ENCODE measurements around the gene PWWP2B. TPM values are rescaled to one million over a fixed set of nuclear protein-coding genes. Genes with fewer than 3 reads are reported as not detected.
"Not testable (repeated sequence)": the region's sequence is repeated elsewhere in the genome, so short reads cannot be mapped to it uniquely, and the experiment has no call there.

The PWWP2B gene
- total and polyA plus RNA-seq, 2 experiments from 2014 or later = 2.3 to 12.8 TPM

- H3K27me3 ChIP-seq (ENCODE audit: insufficient read depth); H3F3A ChIP-seq (replicated peaks; ENCODE audit: low read depth); H3K9me2 ChIP-seq (ENCODE audit: insufficient read depth); H3K4me2 ChIP-seq; H3K36me3 ChIP-seq (ENCODE audit: insufficient read depth); H3K4me1 ChIP-seq (ENCODE audit: insufficient read depth); H3K79me2 ChIP-seq (replicated peaks; ENCODE audit: insufficient read depth); H3K4me3 ChIP-seq; H3K9me3 Mint-ChIP-seq; H3K27ac Mint-ChIP-seq; H3K4me1 Mint-ChIP-seq; H3K36me3 Mint-ChIP-seq (ENCODE audit: low read depth); H4K20me1 ChIP-seq (replicated peaks; ENCODE audit: insufficient read depth); H2AFZ ChIP-seq; H3K27ac ChIP-seq (ENCODE audit: low read depth): not testable (repeated sequence)
- Mint-ChIP-seq H3K27me3 (ENCODE audit: insufficient read depth, low read depth, poor library complexity) (peaks cover 13% of the 10 kb centered on the region), H3K4me3 (peak overlapping the region; percentile 28; the same call in 1 of the 3 replicates)
- DNase-seq (ENCODE audit: low spot score) (peak; percentile 86), ATAC-seq (peak; percentile 88)
- peak; percentile 56 to 85 for TF ChIP-seq CTCF (conservative IDR thresholded peaks at IDR 0.05; ENCODE audit: low read depth in 2 of 2)
Measured at GRCh38 chr10:132352462-132353308, 44.3 kb upstream of the PWWP2B start.

DNA sequence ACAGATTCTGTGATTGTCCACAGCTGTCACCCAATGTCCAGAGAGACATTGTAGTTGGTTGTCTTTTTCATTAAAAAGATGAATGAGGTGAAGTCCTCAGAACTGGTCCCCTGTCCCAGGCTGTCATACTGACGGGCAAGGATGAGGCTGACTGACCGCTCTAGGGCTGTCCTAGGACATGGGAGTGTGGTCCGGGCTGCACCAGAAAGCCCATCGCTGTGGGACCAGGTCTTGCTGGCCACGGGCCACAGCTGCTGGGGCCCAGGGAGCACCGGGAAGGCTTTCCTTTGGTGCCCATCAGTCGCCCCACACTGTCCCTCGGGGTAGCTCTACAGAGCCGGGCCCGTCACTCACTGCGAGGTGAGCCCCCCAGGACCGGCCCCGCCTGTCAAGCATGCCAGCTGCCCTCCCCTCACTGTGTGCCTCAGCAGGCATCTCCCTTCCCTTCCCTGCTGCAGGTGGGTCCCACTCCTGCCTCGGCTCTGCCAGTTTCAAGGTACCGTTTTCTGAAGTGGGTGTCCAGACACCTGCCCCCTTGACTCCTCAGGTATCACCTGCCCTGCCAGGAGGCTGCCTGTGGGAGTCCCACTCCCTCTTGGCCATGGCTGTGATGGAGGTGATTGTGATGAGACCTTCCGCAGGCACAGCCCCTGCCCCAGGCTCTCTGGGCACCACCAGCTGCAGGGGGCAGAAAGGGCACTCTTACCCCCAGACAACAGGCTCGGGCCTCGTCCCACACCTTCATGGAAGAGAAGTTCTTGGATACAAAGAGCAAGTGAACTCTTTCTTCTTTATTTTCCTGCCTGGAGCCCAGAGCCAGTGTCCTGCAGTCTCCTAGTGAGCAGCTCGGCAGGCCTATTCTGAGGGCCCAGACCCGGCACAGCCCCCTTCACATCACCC lies 43.3 kb upstream of the PWWP2B start:
- Histone ChIP-seq H4K20me1 (replicated peaks; ENCODE audit: insufficient read depth) (no peaks in the 10 kb centered on the region), H3F3A (replicated peaks; ENCODE audit: low read depth) (no peaks in the 10 kb centered on the region), H3K79me2 (replicated peaks; ENCODE audit: insufficient read depth) (no peaks in the 10 kb centered on the region), H3K9me2 (ENCODE audit: insufficient read depth) (no peaks in the 10 kb centered on the region), H3K4me1 (ENCODE audit: insufficient read depth) (no peaks in the 10 kb centered on the region), H3K27me3 (ENCODE audit: insufficient read depth) (no peaks in the 10 kb centered on the region), H3K4me3 (no peak overlapping the region), H2AFZ (no peak overlapping the region), H3K4me2 (no peak overlapping the region), H3K36me3 (ENCODE audit: insufficient read depth) (no peaks in the 10 kb centered on the region), H3K27ac (ENCODE audit: low read depth) (no peak overlapping the region)
- no peak overlapping the region for H3K27ac Mint-ChIP-seq
- TF ChIP-seq, protein P1, sequence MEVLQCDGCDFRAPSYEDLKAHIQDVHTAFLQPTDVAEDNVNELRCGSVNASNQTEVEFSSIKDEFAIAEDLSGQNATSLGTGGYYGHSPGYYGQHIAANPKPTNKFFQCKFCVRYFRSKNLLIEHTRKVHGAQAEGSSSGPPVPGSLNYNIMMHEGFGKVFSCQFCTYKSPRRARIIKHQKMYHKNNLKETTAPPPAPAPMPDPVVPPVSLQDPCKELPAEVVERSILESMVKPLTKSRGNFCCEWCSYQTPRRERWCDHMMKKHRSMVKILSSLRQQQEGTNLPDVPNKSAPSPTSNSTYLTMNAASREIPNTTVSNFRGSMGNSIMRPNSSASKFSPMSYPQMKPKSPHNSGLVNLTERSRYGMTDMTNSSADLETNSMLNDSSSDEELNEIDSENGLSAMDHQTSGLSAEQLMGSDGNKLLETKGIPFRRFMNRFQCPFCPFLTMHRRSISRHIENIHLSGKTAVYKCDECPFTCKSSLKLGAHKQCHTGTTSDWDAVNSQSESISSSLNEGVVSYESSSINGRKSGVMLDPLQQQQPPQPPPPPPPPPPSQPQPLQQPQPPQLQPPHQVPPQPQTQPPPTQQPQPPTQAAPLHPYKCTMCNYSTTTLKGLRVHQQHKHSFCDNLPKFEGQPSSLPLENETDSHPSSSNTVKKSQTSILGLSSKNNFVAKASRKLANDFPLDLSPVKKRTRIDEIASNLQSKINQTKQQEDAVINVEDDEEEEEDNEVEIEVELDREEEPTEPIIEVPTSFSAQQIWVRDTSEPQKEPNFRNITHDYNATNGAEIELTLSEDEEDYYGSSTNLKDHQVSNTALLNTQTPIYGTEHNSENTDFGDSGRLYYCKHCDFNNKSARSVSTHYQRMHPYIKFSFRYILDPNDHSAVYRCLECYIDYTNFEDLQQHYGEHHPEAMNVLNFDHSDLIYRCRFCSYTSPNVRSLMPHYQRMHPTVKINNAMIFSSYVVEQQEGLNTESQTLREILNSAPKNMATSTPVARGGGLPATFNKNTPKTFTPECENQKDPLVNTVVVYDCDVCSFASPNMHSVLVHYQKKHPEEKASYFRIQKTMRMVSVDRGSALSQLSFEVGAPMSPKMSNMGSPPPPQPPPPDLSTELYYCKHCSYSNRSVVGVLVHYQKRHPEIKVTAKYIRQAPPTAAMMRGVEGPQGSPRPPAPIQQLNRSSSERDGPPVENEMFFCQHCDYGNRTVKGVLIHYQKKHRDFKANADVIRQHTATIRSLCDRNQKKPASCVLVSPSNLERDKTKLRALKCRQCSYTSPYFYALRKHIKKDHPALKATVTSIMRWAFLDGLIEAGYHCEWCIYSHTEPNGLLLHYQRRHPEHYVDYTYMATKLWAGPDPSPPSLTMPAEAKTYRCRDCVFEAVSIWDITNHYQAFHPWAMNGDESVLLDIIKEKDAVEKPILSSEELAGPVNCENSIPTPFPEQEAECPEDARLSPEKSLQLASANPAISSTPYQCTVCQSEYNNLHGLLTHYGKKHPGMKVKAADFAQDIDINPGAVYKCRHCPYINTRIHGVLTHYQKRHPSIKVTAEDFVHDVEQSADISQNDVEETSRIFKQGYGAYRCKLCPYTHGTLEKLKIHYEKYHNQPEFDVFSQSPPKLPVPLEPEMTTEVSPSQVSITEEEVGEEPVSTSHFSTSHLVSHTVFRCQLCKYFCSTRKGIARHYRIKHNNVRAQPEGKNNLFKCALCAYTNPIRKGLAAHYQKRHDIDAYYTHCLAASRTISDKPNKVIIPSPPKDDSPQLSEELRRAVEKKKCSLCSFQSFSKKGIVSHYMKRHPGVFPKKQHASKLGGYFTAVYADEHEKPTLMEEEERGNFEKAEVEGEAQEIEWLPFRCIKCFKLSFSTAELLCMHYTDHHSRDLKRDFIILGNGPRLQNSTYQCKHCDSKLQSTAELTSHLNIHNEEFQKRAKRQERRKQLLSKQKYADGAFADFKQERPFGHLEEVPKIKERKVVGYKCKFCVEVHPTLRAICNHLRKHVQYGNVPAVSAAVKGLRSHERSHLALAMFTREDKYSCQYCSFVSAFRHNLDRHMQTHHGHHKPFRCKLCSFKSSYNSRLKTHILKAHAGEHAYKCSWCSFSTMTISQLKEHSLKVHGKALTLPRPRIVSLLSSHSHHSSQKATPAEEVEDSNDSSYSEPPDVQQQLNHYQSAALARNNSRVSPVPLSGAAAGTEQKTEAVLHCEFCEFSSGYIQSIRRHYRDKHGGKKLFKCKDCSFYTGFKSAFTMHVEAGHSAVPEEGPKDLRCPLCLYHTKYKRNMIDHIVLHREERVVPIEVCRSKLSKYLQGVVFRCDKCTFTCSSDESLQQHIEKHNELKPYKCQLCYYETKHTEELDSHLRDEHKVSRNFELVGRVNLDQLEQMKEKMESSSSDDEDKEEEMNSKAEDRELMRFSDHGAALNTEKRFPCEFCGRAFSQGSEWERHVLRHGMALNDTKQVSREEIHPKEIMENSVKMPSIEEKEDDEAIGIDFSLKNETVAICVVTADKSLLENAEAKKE (CRISPR knock-in tag; IDR thresholded peaks at IDR 0.05) = no peak
- TF ChIP-seq STAT1 (IDR thresholded peaks at IDR 0.05; ENCODE audit: unreplicated experiment) (no peak), EZH2phosphoT487 (IDR thresholded peaks at IDR 0.05; ENCODE audit: unreplicated experiment) (no peak), ZNF114 (CRISPR knock-in tag; IDR thresholded peaks at IDR 0.05) (no peak)
- TF ChIP-seq, protein P2, sequence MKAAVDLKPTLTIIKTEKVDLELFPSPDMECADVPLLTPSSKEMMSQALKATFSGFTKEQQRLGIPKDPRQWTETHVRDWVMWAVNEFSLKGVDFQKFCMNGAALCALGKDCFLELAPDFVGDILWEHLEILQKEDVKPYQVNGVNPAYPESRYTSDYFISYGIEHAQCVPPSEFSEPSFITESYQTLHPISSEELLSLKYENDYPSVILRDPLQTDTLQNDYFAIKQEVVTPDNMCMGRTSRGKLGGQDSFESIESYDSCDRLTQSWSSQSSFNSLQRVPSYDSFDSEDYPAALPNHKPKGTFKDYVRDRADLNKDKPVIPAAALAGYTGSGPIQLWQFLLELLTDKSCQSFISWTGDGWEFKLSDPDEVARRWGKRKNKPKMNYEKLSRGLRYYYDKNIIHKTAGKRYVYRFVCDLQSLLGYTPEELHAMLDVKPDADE (IDR thresholded peaks at IDR 0.05) = no peak
- H3K4me1 Mint-ChIP-seq = peaks cover 6% of the 10 kb centered on the region
- peaks cover 13% of the 10 kb centered on the region for H3K27me3 Mint-ChIP-seq (ENCODE audit: insufficient read depth, low read depth, poor library complexity)
- no peaks in the 10 kb centered on the region; the same call in 2 of the 3 replicates for H3K9me3 Mint-ChIP-seq
- ATAC-seq (no peak), DNase-seq (ENCODE audit: low spot score) (no peak)
- H3K4me3 Mint-ChIP-seq = peak overlapping the region; percentile 28; the same call in 1 of the 3 replicates
- peaks cover 3% of the 10 kb centered on the region; the same call in 1 of the 3 replicates for H3K36me3 Mint-ChIP-seq (ENCODE audit: low read depth)
